Type B pancreatic cell (in vitro differentiated cells): ENCODE measurements around the gene ASIC2. TPM values are rescaled to one million over a fixed set of nuclear protein-coding genes. Genes with fewer than 3 reads are reported as not detected.

Experiments used
- DNase-seq: peaks from one replicate; pipeline ENCODE4 v3.0.0; 2021; ENCODE audit warnings: mixed read lengths; ENCODE audit not compliant: unreplicated experiment; ENCODE audit errors: extremely low spot score
- H3K27ac Mint-ChIP-seq: 2 replicates; pipeline ENCODE4 v1.8.0; 2021; ENCODE audit warnings: mild to moderate bottlenecking, mixed read lengths
- H3K27me3 Mint-ChIP-seq: 2 replicates; pipeline ENCODE4 v1.8.0; 2021; ENCODE audit warnings: mixed read lengths
- H3K36me3 Mint-ChIP-seq: 2 replicates; pipeline ENCODE4 v1.8.0; 2021; ENCODE audit warnings: mixed read lengths
- H3K4me1 Mint-ChIP-seq: one replicate; pipeline ENCODE4 v1.8.0; 2021; ENCODE audit warnings: mixed read lengths; ENCODE audit not compliant: unreplicated experiment
- H3K4me3 Mint-ChIP-seq: 2 replicates; pipeline ENCODE4 v1.8.0; 2021; ENCODE audit warnings: mild to moderate bottlenecking, mixed read lengths
- H3K9me3 Mint-ChIP-seq: 2 replicates; pipeline ENCODE4 v1.8.0; 2021; ENCODE audit warnings: mixed read lengths
- CTCF ChIP-seq: fragments of 200-600 bp; sonication (generic); conservative IDR thresholded peaks from 2 replicates; pipeline ENCODE4 v1.5.0; 2021; ENCODE audit warnings: antibody characterized with exemption, mild to moderate bottlenecking
- total RNA-seq: library from RNA; stranded (reverse); gene quantifications from 2 replicates; pipeline ENCODE4 v1.2.1, GENCODE V29; 2021; ENCODE audit warnings: low replicate concordance

ASIC2 gene
- total RNA-seq, 1 donor from 2014 or later = 3.4 TPM

- Mint-ChIP-seq H3K27ac (no peak overlapping the region), H3K4me1 (no peaks in the 10 kb centered on the region), H3K9me3 (no peaks in the 10 kb centered on the region), H3K27me3 (peaks cover 48% of the 10 kb centered on the region), H3K36me3 (no peaks in the 10 kb centered on the region), H3K4me3 (no peak overlapping the region)
- no peak for DNase-seq
- TF ChIP-seq CTCF = no peak
Observed at GRCh38 chr17:33330877-33331276, 37.8 kb upstream of the ASIC2 start.

GRCh38 chr17:33328129-33328528 lies 35.0 kb upstream of the ASIC2 start:
- Mint-ChIP-seq H3K27me3 (peaks cover 54% of the 10 kb centered on the region), H3K36me3 (no peaks in the 10 kb centered on the region), H3K4me1 (no peaks in the 10 kb centered on the region), H3K9me3 (no peaks in the 10 kb centered on the region), H3K4me3 (no peak overlapping the region), H3K27ac (no peak overlapping the region)
- no peak for DNase-seq
- TF ChIP-seq CTCF = no peak

GRCh38 chr17:33324736-33325135 lies 31.6 kb upstream of the ASIC2 start:
- Mint-ChIP-seq H3K27ac (no peak overlapping the region), H3K4me1 (no peaks in the 10 kb centered on the region), H3K27me3 (peaks cover 61% of the 10 kb centered on the region), H3K36me3 (no peaks in the 10 kb centered on the region), H3K9me3 (no peaks in the 10 kb centered on the region), H3K4me3 (no peak overlapping the region)
- no peak for TF ChIP-seq CTCF
- DNase-seq = no peak

- TF ChIP-seq CTCF = no peak
- Mint-ChIP-seq H3K27ac (no peak overlapping the region), H3K9me3 (no peaks in the 10 kb centered on the region), H3K27me3 (peaks cover 62% of the 10 kb centered on the region), H3K4me3 (no peak overlapping the region), H3K36me3 (no peaks in the 10 kb centered on the region), H3K4me1 (no peaks in the 10 kb centered on the region)
- DNase-seq = no peak
Observed at GRCh38 chr17:33322063-33322462, 29.0 kb upstream of the ASIC2 start.

- Mint-ChIP-seq H3K27ac (no peak overlapping the region), H3K9me3 (no peaks in the 10 kb centered on the region), H3K27me3 (peaks cover 55% of the 10 kb centered on the region), H3K4me1 (no peaks in the 10 kb centered on the region), H3K4me3 (no peak overlapping the region), H3K36me3 (no peaks in the 10 kb centered on the region)
- DNase-seq = no peak
- TF ChIP-seq CTCF = no peak
Observed at GRCh38 chr17:33318241-33318640, 25.1 kb upstream of the ASIC2 start.

GRCh38 chr17:33316746-33317145 lies 23.7 kb upstream of the ASIC2 start:
- Mint-ChIP-seq H3K36me3 (no peaks in the 10 kb centered on the region), H3K27ac (no peak overlapping the region), H3K27me3 (peaks cover 53% of the 10 kb centered on the region), H3K4me1 (no peaks in the 10 kb centered on the region), H3K9me3 (no peaks in the 10 kb centered on the region), H3K4me3 (no peak overlapping the region)
- TF ChIP-seq CTCF = no peak
- no peak for DNase-seq
